ENCODE measurements around the gene BEND7.

The BEND7 gene

DNA sequence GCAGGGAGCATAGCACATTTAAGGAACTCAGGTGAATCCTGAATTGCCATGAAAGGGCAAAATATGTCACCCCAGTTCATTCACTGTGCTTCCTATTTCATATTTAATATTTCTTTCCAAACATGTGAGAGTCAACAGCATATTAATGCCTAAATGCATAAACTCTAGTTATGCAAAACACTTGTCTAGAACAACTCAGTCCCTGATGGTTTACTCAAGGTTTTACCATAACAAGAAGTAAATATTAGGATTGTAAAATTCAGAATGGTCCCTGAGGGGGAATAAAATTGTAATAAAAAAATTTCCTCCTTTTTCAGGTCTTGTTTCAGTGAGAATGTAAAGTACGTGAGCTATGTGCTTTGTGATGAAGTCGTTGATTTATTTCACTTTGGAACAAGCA is 129.1 kb downstream of the BEND7 start:
- Histone ChIP-seq H3K27ac (replicated peaks; ENCODE audit: low read length) (no peak overlapping the region), H3K4me1 (ENCODE audit: control insufficient read depth in 2 of 2, insufficient read depth in 1 of 2, low read depth in 1 of 2, low read length in 2 of 2) (no peaks in the 10 kb centered on the region), H2BK120ac (ENCODE audit: low read depth, low read length) (no peak overlapping the region), H2BK5ac (ENCODE audit: low read length) (no peak overlapping the region), H3K4me2 (ENCODE audit: insufficient read depth, low read length, poor library complexity, severe bottlenecking) (no peak overlapping the region), H2BK15ac (ENCODE audit: low read length) (no peak overlapping the region), H3K4me3 (ENCODE audit: low read length in 2 of 2) (no peak overlapping the region), H3K27me3 (ENCODE audit: control insufficient read depth in 3 of 3, insufficient read depth in 3 of 3, low read depth in 1 of 3, low read length in 3 of 3) (no peaks in the 10 kb centered on the region), H3K23ac (ENCODE audit: low read depth, low read length, poor library complexity) (no peak overlapping the region), H3K79me1 (ENCODE audit: low read depth, low read length) (no peaks in the 10 kb centered on the region), H3K9me3 (replicated peaks in 1 of 2; ENCODE audit: control insufficient read depth in 2 of 2, insufficient read depth in 1 of 2, low read depth in 1 of 2, low read length in 2 of 2) (no peaks in the 10 kb centered on the region), H3K14ac (ENCODE audit: low read length) (no peak overlapping the region), H3K4ac (ENCODE audit: low read length) (no peak overlapping the region), H3K9ac (ENCODE audit: low read depth, low read length, poor library complexity) (no peak overlapping the region), H2AFZ (ENCODE audit: low read length) (no peak overlapping the region), H4K8ac (ENCODE audit: low read depth, low read length) (no peak overlapping the region), H3K18ac (ENCODE audit: low read length) (no peak overlapping the region), H4K91ac (ENCODE audit: low read depth, low read length, poor library complexity) (no peak overlapping the region), H2AK5ac (ENCODE audit: low read depth, low read length) (no peak overlapping the region), H3K36me3 (replicated peaks in 1 of 2; ENCODE audit: control insufficient read depth in 2 of 2, insufficient read depth in 2 of 2, low read length in 2 of 2) (no peaks in the 10 kb centered on the region), H2BK12ac (ENCODE audit: low read length) (no peak overlapping the region)
- WGBS, 2 donors (ENCODE audit: extremely low coverage in 2 of 2, insufficient read length in 2 of 2, insufficient replicate concordance in 1 of 2): no CpG with 5 or more reads among the region's 2 CpGs
- no peak for DNase-seq (ENCODE audit: low spot score)

DNA sequence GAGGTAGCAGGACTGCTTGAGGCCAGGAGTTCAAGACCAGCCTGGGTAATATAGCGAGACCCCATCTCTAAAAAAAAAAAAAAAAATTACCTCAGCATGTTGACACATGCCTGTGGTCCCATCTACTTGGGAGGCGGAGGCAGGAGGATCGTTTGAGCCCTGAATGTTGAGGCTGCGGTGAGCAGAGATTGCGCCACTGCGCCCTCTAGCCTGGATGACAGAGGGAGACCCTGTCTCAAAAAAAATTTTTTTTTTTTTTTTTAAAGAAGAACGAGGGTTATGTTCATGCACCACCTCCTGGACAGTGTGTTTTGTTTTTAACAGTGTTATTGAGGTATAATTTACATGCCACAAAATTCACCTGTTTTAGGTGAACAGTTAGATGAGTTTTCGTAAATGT is 129.6 kb downstream of the BEND7 start:
- Histone ChIP-seq H4K8ac (ENCODE audit: low read depth, low read length) (no peak overlapping the region), H3K18ac (ENCODE audit: low read length) (no peak overlapping the region), H2BK5ac (ENCODE audit: low read length) (no peak overlapping the region), H3K4me2 (ENCODE audit: insufficient read depth, low read length, poor library complexity, severe bottlenecking) (no peak overlapping the region), H2BK120ac (ENCODE audit: low read depth, low read length) (no peak overlapping the region), H3K27me3 (ENCODE audit: control insufficient read depth in 3 of 3, insufficient read depth in 3 of 3, low read depth in 1 of 3, low read length in 3 of 3) (no peaks in the 10 kb centered on the region), H4K91ac (ENCODE audit: low read depth, low read length, poor library complexity) (no peak overlapping the region), H3K27ac (replicated peaks; ENCODE audit: low read length) (no peak overlapping the region), H2BK15ac (ENCODE audit: low read length) (no peak overlapping the region), H3K9me3 (replicated peaks in 1 of 2; ENCODE audit: control insufficient read depth in 2 of 2, insufficient read depth in 1 of 2, low read depth in 1 of 2, low read length in 2 of 2) (no peaks in the 10 kb centered on the region), H3K9ac (ENCODE audit: low read depth, low read length, poor library complexity) (no peak overlapping the region), H3K4me3 (ENCODE audit: low read length in 2 of 2) (no peak overlapping the region), H3K4ac (ENCODE audit: low read length) (no peak overlapping the region), H3K4me1 (ENCODE audit: control insufficient read depth in 2 of 2, insufficient read depth in 1 of 2, low read depth in 1 of 2, low read length in 2 of 2) (no peaks in the 10 kb centered on the region), H2AFZ (ENCODE audit: low read length) (no peak overlapping the region), H3K23ac (ENCODE audit: low read depth, low read length, poor library complexity) (no peak overlapping the region), H3K79me1 (ENCODE audit: low read depth, low read length) (no peaks in the 10 kb centered on the region), H2AK5ac (ENCODE audit: low read depth, low read length) (no peak overlapping the region), H2BK12ac (ENCODE audit: low read length) (no peak overlapping the region), H3K14ac (ENCODE audit: low read length) (no peak overlapping the region), H3K36me3 (replicated peaks in 1 of 2; ENCODE audit: control insufficient read depth in 2 of 2, insufficient read depth in 2 of 2, low read length in 2 of 2) (no peaks in the 10 kb centered on the region)
- no peak for DNase-seq (ENCODE audit: low spot score)
- WGBS, 2 donors (ENCODE audit: extremely low coverage in 2 of 2, insufficient read length in 2 of 2, insufficient replicate concordance in 1 of 2): no CpG with 5 or more reads among the region's 8 CpGs

DNA sequence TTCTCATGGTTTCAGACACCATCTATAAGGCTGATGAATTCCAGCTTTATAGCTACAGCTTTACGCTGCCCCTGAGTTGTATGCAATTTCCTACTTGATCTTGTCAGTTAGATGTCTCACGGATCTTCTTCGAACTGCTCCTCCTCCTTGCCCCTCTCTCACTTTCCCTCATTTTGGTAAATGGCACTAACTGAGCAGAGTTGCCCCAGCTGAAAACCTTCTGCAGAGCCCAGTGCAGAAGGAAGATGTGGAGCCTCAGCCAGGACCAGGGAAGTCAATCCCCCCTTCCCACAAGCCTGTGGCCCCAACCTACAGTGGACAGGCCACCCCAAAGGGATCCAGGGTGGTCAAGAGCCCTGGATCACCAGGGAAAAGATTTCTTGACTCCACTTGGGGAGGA is 131.8 kb downstream of the BEND7 start:
- Histone ChIP-seq H2BK15ac (ENCODE audit: low read length) (no peak overlapping the region), H3K9ac (ENCODE audit: low read depth, low read length, poor library complexity) (no peak overlapping the region), H3K23ac (ENCODE audit: low read depth, low read length, poor library complexity) (no peak overlapping the region), H4K8ac (ENCODE audit: low read depth, low read length) (no peak overlapping the region), H3K4ac (ENCODE audit: low read length) (no peak overlapping the region), H2AFZ (ENCODE audit: low read length) (no peak overlapping the region), H2BK12ac (ENCODE audit: low read length) (no peak overlapping the region), H3K4me2 (ENCODE audit: insufficient read depth, low read length, poor library complexity, severe bottlenecking) (no peak overlapping the region), H4K91ac (ENCODE audit: low read depth, low read length, poor library complexity) (no peak overlapping the region), H3K36me3 (replicated peaks in 1 of 2; ENCODE audit: control insufficient read depth in 2 of 2, insufficient read depth in 2 of 2, low read length in 2 of 2) (no peaks in the 10 kb centered on the region), H3K27ac (replicated peaks; ENCODE audit: low read length) (no peak overlapping the region), H3K4me3 (ENCODE audit: low read length in 2 of 2) (no peak overlapping the region), H3K79me1 (ENCODE audit: low read depth, low read length) (no peaks in the 10 kb centered on the region), H3K4me1 (ENCODE audit: control insufficient read depth in 2 of 2, insufficient read depth in 1 of 2, low read depth in 1 of 2, low read length in 2 of 2) (no peaks in the 10 kb centered on the region), H2BK120ac (ENCODE audit: low read depth, low read length) (no peak overlapping the region), H3K27me3 (ENCODE audit: control insufficient read depth in 3 of 3, insufficient read depth in 3 of 3, low read depth in 1 of 3, low read length in 3 of 3) (no peaks in the 10 kb centered on the region), H3K9me3 (replicated peaks in 1 of 2; ENCODE audit: control insufficient read depth in 2 of 2, insufficient read depth in 1 of 2, low read depth in 1 of 2, low read length in 2 of 2) (peaks cover 0 to 2% of the 10 kb centered on the region in 2 donors), H3K14ac (ENCODE audit: low read length) (no peak overlapping the region), H3K18ac (ENCODE audit: low read length) (no peak overlapping the region), H2BK5ac (ENCODE audit: low read length) (no peak overlapping the region), H2AK5ac (ENCODE audit: low read depth, low read length) (no peak overlapping the region)
- DNase-seq (ENCODE audit: low spot score): no peak
- no CpG with 5 or more reads among the region's 3 CpGs for WGBS, 2 donors (ENCODE audit: extremely low coverage in 2 of 2, insufficient read length in 2 of 2, insufficient replicate concordance in 1 of 2)

DNA sequence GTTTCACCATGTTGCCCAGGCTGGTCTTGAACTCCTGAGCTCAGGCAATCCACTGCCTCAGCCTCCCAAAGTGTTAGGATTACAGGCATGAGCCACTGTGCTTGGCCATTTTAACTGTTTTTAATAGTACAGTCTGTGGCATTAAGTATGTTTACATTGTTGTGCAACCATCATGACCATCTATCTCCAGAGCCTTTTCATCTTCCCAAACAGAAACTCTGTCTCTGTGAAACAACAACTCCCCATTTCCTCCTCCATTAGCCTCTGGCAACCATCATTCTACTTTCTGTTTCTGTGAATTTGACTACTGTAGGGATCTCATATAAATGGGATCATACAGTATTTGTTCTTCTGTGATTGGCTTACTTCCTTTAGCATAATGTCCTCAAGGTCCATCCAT is 132.4 kb downstream of the BEND7 start:
- Histone ChIP-seq H3K4ac (ENCODE audit: low read length) (no peak overlapping the region), H3K9ac (ENCODE audit: low read depth, low read length, poor library complexity) (no peak overlapping the region), H3K36me3 (replicated peaks in 1 of 2; ENCODE audit: control insufficient read depth in 2 of 2, insufficient read depth in 2 of 2, low read length in 2 of 2) (no peaks in the 10 kb centered on the region), H3K79me1 (ENCODE audit: low read depth, low read length) (no peaks in the 10 kb centered on the region), H2BK15ac (ENCODE audit: low read length) (no peak overlapping the region), H3K27ac (replicated peaks; ENCODE audit: low read length) (no peak overlapping the region), H2BK12ac (ENCODE audit: low read length) (no peak overlapping the region), H4K91ac (ENCODE audit: low read depth, low read length, poor library complexity) (no peak overlapping the region), H3K9me3 (replicated peaks in 1 of 2; ENCODE audit: control insufficient read depth in 2 of 2, insufficient read depth in 1 of 2, low read depth in 1 of 2, low read length in 2 of 2) (peaks cover 0 to 3% of the 10 kb centered on the region in 2 donors), H2BK120ac (ENCODE audit: low read depth, low read length) (no peak overlapping the region), H3K27me3 (ENCODE audit: control insufficient read depth in 3 of 3, insufficient read depth in 3 of 3, low read depth in 1 of 3, low read length in 3 of 3) (no peaks in the 10 kb centered on the region), H3K14ac (ENCODE audit: low read length) (no peak overlapping the region), H2BK5ac (ENCODE audit: low read length) (no peak overlapping the region), H4K8ac (ENCODE audit: low read depth, low read length) (no peak overlapping the region), H3K4me1 (ENCODE audit: control insufficient read depth in 2 of 2, insufficient read depth in 1 of 2, low read depth in 1 of 2, low read length in 2 of 2) (no peaks in the 10 kb centered on the region), H3K4me3 (ENCODE audit: low read length in 2 of 2) (no peak overlapping the region), H3K4me2 (ENCODE audit: insufficient read depth, low read length, poor library complexity, severe bottlenecking) (no peak overlapping the region), H2AFZ (ENCODE audit: low read length) (no peak overlapping the region), H2AK5ac (ENCODE audit: low read depth, low read length) (no peak overlapping the region), H3K23ac (ENCODE audit: low read depth, low read length, poor library complexity) (no peak overlapping the region), H3K18ac (ENCODE audit: low read length) (no peak overlapping the region)
- no peak for DNase-seq (ENCODE audit: low spot score)
